ENCODE data around the gene SYNGAP1. TPM values are rescaled to one million over a fixed set of nuclear protein-coding genes. Genes with fewer than 3 reads are reported as not detected.

The SYNGAP1 gene
- total RNA-seq, 1 donor from 2014 or later, result 3.3 TPM

- DNase-seq (ENCODE audit: low read depth), result no peak
- no peak for TF ChIP-seq CTCF (IDR thresholded peaks at IDR 0.05; ENCODE audit: insufficient read depth, low read length, poor library complexity, severe bottlenecking)
- no peaks in the 10 kb centered on the region for H3K27me3 ChIP-seq (ENCODE audit: control insufficient read depth, insufficient read depth, low read length)
- H3K36me3 ChIP-seq (ENCODE audit: control insufficient read depth, insufficient read depth, low read length), result peaks cover 4% of the 10 kb centered on the region
- H3K4me3 ChIP-seq (ENCODE audit: low read depth, low read length), result no peak overlapping the region
Measured at GRCh38 chr6:33451606-33452005, 31.7 kb downstream of the SYNGAP1 start.

- no peak overlapping the region for H3K4me3 ChIP-seq (ENCODE audit: low read depth, low read length)
- no peak for TF ChIP-seq CTCF (IDR thresholded peaks at IDR 0.05; ENCODE audit: insufficient read depth, low read length, poor library complexity, severe bottlenecking)
- DNase-seq (ENCODE audit: low read depth), result no peak
- H3K27me3 ChIP-seq (ENCODE audit: control insufficient read depth, insufficient read depth, low read length), result no peaks in the 10 kb centered on the region
- H3K36me3 ChIP-seq (ENCODE audit: control insufficient read depth, insufficient read depth, low read length), result peaks cover 4% of the 10 kb centered on the region
Measured at GRCh38 chr6:33452496-33452895, 32.6 kb downstream of the SYNGAP1 start.

GRCh38 chr6:33453393-33454008 lies 33.6 kb downstream of the SYNGAP1 start:
- Histone ChIP-seq H3K36me3 (ENCODE audit: control insufficient read depth, insufficient read depth, low read length) (peaks cover 2% of the 10 kb centered on the region), H3K4me3 (ENCODE audit: low read depth, low read length) (peak overlapping the region; percentile 75), H3K27me3 (ENCODE audit: control insufficient read depth, insufficient read depth, low read length) (no peaks in the 10 kb centered on the region)
- TF ChIP-seq CTCF (IDR thresholded peaks at IDR 0.05; ENCODE audit: insufficient read depth, low read length, poor library complexity, severe bottlenecking), result no peak
- no peak for DNase-seq (ENCODE audit: low read depth)

- Histone ChIP-seq H3K36me3 (ENCODE audit: control insufficient read depth, insufficient read depth, low read length) (peaks cover 2% of the 10 kb centered on the region), H3K27me3 (ENCODE audit: control insufficient read depth, insufficient read depth, low read length) (no peaks in the 10 kb centered on the region), H3K4me3 (ENCODE audit: low read depth, low read length) (peak within 1 kb of the TSS; percentile 75)
- DNase-seq (ENCODE audit: low read depth), result peak; percentile 75
- TF ChIP-seq CTCF (IDR thresholded peaks at IDR 0.05; ENCODE audit: insufficient read depth, low read length, poor library complexity, severe bottlenecking), result no peak
Measured at GRCh38 chr6:33454009-33454946, 34.4 kb downstream of the SYNGAP1 start, which contains the start of gene ZBTB9. Gene ZBTB9 (plus strand): TSS chr6:33454576. CDS start chr6:33455101, 525 bp downstream.

GRCh38 chr6:33455051-33455450 lies 35.2 kb downstream of the SYNGAP1 start:
- no peak for DNase-seq (ENCODE audit: low read depth)
- no peaks in the 10 kb centered on the region for H3K27me3 ChIP-seq (ENCODE audit: control insufficient read depth, insufficient read depth, low read length)
- peaks cover 2% of the 10 kb centered on the region for H3K36me3 ChIP-seq (ENCODE audit: control insufficient read depth, insufficient read depth, low read length)
- TF ChIP-seq CTCF (IDR thresholded peaks at IDR 0.05; ENCODE audit: insufficient read depth, low read length, poor library complexity, severe bottlenecking), result no peak
- H3K4me3 ChIP-seq (ENCODE audit: low read depth, low read length), result peak overlapping the region; percentile 75
